Colonic mucosa (tissue), 4 donors: ENCODE results near the gene SYNE3. TPM values are rescaled to one million over a fixed set of nuclear protein-coding genes. Genes with fewer than 3 reads are reported as not detected.

Source experiments
- DNase-seq: peaks from one replicate; pipeline ENCODE4 v3.0.0-alpha.2; 2020
- H3K27ac ChIP-seq: fragments of 200-600 bp; one replicate; pipeline ENCODE4 v1.8.0; 2021
- H3K27me3 ChIP-seq: fragments of 200-600 bp; one replicate; pipeline ENCODE4 v1.8.0; 2021
- H3K36me3 ChIP-seq: fragments of 200-600 bp; one replicate; pipeline ENCODE4 v1.8.0; 2021
- H3K4me1 ChIP-seq: fragments of 200-600 bp; one replicate; pipeline ENCODE4 v1.8.0; 2021; ENCODE audit warnings: mild to moderate bottlenecking
- H3K4me3 ChIP-seq: fragments of 200-600 bp; one replicate; pipeline ENCODE4 v1.8.0; 2021
- H3K9ac ChIP-seq, 2 donors: one replicate each; pipeline ENCODE4 v1.7.0; 2013; ENCODE audit warnings: control low read depth in 2 of 2, low read depth in 2 of 2, low read length in 2 of 2
- H3K9me3 ChIP-seq: fragments of 200-600 bp; one replicate; pipeline ENCODE4 v1.8.0; 2021
- intact Hi-C: fragments of 100-400 bp; cut with DNase I; formaldehyde crosslinking; loops from one replicate; pipeline ENCODE4 v1.14.1; 2022
- total RNA-seq, 2 donors: library from RNA; stranded (reverse); fragmentation: NEBNext Ultra II Directional in 1 of 2; extraction: Animal tissue kit (Norgen Biotek cat#: 25700) in 1 of 2; gene quantifications; one replicate each; pipeline ENCODE4 v1.2.1, GENCODE V29; 2021
- TF ChIP-seq, protein P1 (sequence below): fragments of 200-600 bp; IDR thresholded peaks from one replicate; pipeline ENCODE4 v1.8.0; 2022; ENCODE audit warnings: antibody characterized with exemption, mild to moderate bottlenecking
- donor health status: healthy.
- donor health status: DM: no; HTN: no; CAD: no.
- donor health status: DM: no; HTN: no; CAD: no.

Gene SYNE3
- total RNA-seq, 2 donors from 2014 or later: 7.3 to 9.5 TPM

DNA sequence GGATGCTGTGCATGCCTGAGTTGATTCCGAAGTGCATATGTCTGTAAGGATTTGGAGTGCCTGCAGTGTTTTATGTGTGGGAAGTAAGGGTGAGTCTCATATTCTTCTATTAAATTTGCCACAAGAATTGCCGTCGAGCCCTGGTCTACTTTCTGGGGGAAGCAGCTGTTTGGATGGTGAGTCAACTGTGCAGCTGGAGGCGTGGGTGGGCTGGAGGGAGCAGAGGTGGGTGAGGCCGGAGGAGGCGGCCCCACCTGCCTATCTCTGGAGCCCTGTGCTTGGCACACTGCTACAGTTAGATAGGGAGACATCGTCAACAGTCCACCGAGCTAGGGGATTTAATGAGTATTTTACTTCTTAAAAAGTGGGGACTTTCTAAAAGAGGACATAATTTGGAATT is 28.1 kb upstream of the SYNE3 start:
- Histone ChIP-seq H3K9ac (no peak overlapping the region), H3K27me3 (no peaks in the 10 kb centered on the region), H3K4me1 (no peaks in the 10 kb centered on the region), H3K4me3 (no peak overlapping the region), H3K36me3 (no peaks in the 10 kb centered on the region), H3K27ac (no peak overlapping the region), H3K9me3 (no peaks in the 10 kb centered on the region)
- intact Hi-C loops: no loop called here
- TF ChIP-seq, protein P1, sequence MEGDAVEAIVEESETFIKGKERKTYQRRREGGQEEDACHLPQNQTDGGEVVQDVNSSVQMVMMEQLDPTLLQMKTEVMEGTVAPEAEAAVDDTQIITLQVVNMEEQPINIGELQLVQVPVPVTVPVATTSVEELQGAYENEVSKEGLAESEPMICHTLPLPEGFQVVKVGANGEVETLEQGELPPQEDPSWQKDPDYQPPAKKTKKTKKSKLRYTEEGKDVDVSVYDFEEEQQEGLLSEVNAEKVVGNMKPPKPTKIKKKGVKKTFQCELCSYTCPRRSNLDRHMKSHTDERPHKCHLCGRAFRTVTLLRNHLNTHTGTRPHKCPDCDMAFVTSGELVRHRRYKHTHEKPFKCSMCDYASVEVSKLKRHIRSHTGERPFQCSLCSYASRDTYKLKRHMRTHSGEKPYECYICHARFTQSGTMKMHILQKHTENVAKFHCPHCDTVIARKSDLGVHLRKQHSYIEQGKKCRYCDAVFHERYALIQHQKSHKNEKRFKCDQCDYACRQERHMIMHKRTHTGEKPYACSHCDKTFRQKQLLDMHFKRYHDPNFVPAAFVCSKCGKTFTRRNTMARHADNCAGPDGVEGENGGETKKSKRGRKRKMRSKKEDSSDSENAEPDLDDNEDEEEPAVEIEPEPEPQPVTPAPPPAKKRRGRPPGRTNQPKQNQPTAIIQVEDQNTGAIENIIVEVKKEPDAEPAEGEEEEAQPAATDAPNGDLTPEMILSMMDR: no peak
- no peak for DNase-seq

DNA sequence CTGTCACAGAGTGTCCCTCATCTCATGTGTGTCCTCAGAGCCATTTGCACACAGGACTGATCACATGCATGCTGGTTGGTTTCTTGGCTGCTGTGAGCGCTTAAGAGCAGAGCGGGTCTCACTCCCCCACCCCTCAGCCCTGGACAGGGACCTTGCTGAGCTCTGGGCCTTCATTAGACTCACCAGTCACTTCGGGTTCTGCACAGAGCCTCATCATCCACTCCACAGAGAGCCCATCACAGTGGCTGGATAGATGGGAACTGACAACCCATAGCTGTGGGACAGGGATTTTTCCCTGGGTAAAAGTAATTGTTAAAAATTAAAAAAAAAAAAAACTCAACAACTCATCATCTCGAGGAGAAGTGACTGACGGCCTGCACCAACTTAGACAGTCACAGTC is 26.6 kb upstream of the SYNE3 start:
- Histone ChIP-seq H3K27ac (no peak overlapping the region), H3K9me3 (no peaks in the 10 kb centered on the region), H3K9ac (no peak overlapping the region), H3K4me3 (no peak overlapping the region), H3K4me1 (no peaks in the 10 kb centered on the region), H3K36me3 (no peaks in the 10 kb centered on the region), H3K27me3 (no peaks in the 10 kb centered on the region)
- DNase-seq: no peak
- TF ChIP-seq, protein P1: no peak
- intact Hi-C loops: no loop called here

DNA sequence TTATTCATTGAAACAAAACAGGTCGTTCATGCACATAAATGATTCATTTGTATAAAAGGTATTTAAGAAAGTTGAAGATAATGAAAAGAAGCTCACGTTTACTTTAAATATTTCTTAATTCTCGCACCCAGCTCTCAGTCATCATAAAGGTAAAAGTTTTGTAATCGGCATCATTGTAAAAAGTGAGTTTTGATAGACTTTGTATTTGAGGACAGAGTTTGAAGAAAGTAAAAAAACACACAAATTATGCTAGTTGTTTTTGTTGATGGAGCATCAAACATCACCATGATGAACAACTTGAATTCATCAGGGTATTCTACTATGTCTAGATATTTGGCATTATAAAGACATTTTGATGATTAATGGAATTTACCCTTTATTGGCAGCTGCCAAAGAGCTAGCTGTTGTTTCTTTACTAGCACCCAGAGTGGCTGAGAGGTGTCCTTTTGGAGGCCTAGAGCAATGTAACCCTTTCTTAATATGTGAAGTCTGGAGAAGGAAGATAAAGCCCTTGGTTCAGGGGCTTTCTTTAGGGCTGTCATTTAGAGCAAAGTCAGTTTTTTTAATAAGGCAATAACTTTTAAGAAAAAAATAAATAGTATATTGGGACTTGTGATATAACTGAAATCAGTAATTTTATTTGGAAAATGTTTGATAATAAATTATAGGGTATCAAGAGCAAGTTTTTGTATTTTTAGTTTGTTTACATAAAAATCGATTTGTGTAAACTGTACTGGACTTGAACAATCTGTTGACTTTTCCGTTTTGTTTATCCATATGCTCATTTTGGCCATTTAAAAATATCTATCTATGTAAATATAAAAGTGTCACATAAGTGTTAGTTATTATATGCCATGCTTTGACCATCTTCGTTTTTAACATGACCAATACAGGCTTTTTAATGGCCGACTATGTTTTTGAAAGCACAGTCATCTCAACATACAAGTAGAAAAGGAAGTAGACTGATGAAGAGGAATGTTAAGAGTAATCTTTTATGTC is 25.8 kb upstream of the SYNE3 start:
- Histone ChIP-seq H3K9me3 (no peaks in the 10 kb centered on the region), H3K36me3 (no peaks in the 10 kb centered on the region), H3K27me3 (no peaks in the 10 kb centered on the region), H3K27ac (no peak overlapping the region), H3K9ac (no peak overlapping the region), H3K4me1 (no peaks in the 10 kb centered on the region), H3K4me3 (no peak overlapping the region)
- TF ChIP-seq, protein P1: no peak
- intact Hi-C loops: no loop called here
- DNase-seq: no peak

DNA sequence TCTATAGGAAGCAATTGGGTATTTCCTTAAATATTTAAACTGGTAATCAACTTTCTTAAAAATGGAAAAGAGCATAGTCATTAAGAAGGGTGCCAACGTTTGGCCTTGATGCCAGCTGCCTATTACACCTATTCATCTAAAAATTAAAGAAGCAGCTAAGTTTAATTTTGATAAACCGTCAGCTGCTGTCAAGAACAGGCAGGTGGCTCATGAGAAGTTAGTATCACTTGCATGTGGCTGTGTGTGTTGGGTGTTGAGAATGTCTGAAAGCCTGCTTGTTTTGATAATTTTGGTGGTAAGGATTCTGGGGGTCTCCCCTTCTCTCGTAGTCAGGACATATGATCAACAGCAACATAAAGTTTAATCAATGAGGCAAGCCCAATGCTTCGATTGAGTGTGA is 24.9 kb upstream of the SYNE3 start:
- no peaks in the 10 kb centered on the region for H3K9me3 ChIP-seq
- H3K27ac ChIP-seq: no peak overlapping the region
- H3K36me3 ChIP-seq: no peaks in the 10 kb centered on the region
- intact Hi-C loops: no loop called here
- H3K4me3 ChIP-seq: no peak overlapping the region
- H3K27me3 ChIP-seq: no peaks in the 10 kb centered on the region
- no peak overlapping the region for H3K9ac ChIP-seq
- H3K4me1 ChIP-seq: no peaks in the 10 kb centered on the region
- TF ChIP-seq, protein P1: no peak
- no peak for DNase-seq

DNA sequence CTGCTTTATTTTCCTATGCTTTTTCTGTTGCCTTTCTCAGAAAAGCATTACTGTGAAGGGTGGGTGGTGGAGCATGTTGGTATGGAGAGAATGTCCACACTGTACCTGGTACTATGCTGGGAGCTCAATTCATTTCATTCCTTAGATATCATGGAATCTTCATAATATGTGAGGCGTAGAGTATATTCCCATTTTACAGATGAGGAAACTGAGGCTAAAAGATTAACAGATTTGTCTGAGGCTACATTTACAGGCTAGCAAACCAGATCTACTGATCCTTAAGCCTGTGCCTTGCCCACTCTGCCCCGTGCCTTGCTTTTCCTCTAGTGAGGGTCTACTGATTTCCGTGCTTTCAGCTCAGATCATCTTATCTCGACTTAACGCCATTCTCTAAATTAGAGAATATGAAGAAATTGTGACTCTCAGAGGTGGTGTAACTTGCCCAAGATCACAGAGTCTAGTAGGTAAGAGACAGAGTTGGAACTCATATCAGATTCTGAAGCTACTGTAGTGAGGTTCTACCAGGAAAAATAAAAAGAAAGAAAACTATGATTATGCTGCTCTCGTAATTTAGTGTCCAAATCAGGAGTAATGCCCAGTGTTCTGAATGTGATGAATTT is 23.9 kb upstream of the SYNE3 start:
- intact Hi-C loops: no loop called here
- Histone ChIP-seq H3K4me3 (no peak overlapping the region), H3K4me1 (no peaks in the 10 kb centered on the region), H3K27me3 (no peaks in the 10 kb centered on the region), H3K27ac (no peak overlapping the region), H3K9me3 (no peaks in the 10 kb centered on the region), H3K36me3 (no peaks in the 10 kb centered on the region), H3K9ac (no peak overlapping the region)
- no peak for DNase-seq
- TF ChIP-seq, protein P1: no peak
